ENCODE data around the gene ZNF101.

DNA sequence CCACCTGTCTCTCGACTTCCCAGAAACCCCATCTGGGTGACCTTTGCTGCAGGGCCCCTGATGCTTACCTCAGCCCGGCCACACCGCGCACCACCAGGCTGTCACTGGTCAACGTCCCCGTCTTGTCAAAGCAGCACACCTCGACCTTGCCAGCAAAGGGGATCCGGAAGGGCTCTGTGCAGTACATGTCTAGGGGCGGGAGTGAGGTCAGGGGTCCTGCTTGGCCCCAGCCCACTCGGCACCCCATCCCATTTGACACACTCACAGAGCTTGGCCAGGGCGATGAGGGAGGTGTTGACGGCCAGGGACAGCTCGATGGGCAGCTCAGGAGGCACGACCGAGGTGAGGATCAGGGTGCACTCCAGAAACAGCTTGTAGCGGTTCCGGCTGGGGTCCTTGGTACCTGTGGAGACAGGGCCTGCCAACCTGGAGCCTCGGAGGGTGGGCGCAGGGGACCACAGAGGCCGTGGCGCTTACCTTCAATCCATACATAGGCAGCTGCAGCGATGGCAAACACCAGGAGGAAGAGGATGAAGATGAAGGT, 13.5 kb upstream of the ZNF101 start:
- TF ChIP-seq, protein P1, sequence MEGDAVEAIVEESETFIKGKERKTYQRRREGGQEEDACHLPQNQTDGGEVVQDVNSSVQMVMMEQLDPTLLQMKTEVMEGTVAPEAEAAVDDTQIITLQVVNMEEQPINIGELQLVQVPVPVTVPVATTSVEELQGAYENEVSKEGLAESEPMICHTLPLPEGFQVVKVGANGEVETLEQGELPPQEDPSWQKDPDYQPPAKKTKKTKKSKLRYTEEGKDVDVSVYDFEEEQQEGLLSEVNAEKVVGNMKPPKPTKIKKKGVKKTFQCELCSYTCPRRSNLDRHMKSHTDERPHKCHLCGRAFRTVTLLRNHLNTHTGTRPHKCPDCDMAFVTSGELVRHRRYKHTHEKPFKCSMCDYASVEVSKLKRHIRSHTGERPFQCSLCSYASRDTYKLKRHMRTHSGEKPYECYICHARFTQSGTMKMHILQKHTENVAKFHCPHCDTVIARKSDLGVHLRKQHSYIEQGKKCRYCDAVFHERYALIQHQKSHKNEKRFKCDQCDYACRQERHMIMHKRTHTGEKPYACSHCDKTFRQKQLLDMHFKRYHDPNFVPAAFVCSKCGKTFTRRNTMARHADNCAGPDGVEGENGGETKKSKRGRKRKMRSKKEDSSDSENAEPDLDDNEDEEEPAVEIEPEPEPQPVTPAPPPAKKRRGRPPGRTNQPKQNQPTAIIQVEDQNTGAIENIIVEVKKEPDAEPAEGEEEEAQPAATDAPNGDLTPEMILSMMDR (IDR thresholded peaks at IDR 0.05): no peak
- TF ChIP-seq FOXJ3 (CRISPR knock-in tag; IDR thresholded peaks at IDR 0.05; ENCODE audit: borderline replicate concordance): no peak
- no peak for TF ChIP-seq NR3C1 (CRISPR knock-in tag; conservative IDR thresholded peaks at IDR 0.05; ENCODE audit: low read depth)
- no peak for TF ChIP-seq CBFB (CRISPR knock-in tag; IDR thresholded peaks at IDR 0.05; ENCODE audit: low read depth)
- TF ChIP-seq, protein P2, sequence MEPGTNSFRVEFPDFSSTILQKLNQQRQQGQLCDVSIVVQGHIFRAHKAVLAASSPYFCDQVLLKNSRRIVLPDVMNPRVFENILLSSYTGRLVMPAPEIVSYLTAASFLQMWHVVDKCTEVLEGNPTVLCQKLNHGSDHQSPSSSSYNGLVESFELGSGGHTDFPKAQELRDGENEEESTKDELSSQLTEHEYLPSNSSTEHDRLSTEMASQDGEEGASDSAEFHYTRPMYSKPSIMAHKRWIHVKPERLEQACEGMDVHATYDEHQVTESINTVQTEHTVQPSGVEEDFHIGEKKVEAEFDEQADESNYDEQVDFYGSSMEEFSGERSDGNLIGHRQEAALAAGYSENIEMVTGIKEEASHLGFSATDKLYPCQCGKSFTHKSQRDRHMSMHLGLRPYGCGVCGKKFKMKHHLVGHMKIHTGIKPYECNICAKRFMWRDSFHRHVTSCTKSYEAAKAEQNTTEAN (CRISPR knock-in tag; IDR thresholded peaks at IDR 0.05): no peak
- TF ChIP-seq, protein P3, sequence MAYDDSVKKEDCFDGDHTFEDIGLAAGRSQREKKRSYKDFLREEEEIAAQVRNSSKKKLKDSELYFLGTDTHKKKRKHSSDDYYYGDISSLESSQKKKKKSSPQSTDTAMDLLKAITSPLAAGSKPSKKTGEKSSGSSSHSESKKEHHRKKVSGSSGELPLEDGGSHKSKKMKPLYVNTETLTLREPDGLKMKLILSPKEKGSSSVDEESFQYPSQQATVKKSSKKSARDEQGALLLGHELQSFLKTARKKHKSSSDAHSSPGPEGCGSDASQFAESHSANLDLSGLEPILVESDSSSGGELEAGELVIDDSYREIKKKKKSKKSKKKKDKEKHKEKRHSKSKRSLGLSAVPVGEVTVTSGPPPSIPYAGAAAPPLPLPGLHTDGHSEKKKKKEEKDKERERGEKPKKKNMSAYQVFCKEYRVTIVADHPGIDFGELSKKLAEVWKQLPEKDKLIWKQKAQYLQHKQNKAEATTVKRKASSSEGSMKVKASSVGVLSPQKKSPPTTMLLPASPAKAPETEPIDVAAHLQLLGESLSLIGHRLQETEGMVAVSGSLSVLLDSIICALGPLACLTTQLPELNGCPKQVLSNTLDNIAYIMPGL (CRISPR knock-in tag; IDR thresholded peaks at IDR 0.05): no peak
- TF ChIP-seq, protein P4, sequence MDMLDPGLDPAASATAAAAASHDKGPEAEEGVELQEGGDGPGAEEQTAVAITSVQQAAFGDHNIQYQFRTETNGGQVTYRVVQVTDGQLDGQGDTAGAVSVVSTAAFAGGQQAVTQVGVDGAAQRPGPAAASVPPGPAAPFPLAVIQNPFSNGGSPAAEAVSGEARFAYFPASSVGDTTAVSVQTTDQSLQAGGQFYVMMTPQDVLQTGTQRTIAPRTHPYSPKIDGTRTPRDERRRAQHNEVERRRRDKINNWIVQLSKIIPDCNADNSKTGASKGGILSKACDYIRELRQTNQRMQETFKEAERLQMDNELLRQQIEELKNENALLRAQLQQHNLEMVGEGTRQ (CRISPR knock-in tag; IDR thresholded peaks at IDR 0.05): no peak
- TF ChIP-seq SMAD4 (CRISPR knock-in tag; IDR thresholded peaks at IDR 0.05): no peak
- TF ChIP-seq, protein P5, sequence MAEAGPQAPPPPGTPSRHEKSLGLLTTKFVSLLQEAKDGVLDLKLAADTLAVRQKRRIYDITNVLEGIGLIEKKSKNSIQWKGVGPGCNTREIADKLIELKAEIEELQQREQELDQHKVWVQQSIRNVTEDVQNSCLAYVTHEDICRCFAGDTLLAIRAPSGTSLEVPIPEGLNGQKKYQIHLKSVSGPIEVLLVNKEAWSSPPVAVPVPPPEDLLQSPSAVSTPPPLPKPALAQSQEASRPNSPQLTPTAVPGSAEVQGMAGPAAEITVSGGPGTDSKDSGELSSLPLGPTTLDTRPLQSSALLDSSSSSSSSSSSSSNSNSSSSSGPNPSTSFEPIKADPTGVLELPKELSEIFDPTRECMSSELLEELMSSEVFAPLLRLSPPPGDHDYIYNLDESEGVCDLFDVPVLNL (CRISPR knock-in tag; IDR thresholded peaks at IDR 0.05; ENCODE audit: borderline replicate concordance, low read depth): no peak
- TF ChIP-seq GTF2I (CRISPR knock-in tag; conservative IDR thresholded peaks at IDR 0.05): no peak
- TF ChIP-seq, protein P6, sequence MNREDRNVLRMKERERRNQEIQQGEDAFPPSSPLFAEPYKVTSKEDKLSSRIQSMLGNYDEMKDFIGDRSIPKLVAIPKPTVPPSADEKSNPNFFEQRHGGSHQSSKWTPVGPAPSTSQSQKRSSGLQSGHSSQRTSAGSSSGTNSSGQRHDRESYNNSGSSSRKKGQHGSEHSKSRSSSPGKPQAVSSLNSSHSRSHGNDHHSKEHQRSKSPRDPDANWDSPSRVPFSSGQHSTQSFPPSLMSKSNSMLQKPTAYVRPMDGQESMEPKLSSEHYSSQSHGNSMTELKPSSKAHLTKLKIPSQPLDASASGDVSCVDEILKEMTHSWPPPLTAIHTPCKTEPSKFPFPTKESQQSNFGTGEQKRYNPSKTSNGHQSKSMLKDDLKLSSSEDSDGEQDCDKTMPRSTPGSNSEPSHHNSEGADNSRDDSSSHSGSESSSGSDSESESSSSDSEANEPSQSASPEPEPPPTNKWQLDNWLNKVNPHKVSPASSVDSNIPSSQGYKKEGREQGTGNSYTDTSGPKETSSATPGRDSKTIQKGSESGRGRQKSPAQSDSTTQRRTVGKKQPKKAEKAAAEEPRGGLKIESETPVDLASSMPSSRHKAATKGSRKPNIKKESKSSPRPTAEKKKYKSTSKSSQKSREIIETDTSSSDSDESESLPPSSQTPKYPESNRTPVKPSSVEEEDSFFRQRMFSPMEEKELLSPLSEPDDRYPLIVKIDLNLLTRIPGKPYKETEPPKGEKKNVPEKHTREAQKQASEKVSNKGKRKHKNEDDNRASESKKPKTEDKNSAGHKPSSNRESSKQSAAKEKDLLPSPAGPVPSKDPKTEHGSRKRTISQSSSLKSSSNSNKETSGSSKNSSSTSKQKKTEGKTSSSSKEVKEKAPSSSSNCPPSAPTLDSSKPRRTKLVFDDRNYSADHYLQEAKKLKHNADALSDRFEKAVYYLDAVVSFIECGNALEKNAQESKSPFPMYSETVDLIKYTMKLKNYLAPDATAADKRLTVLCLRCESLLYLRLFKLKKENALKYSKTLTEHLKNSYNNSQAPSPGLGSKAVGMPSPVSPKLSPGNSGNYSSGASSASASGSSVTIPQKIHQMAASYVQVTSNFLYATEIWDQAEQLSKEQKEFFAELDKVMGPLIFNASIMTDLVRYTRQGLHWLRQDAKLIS (CRISPR knock-in tag; IDR thresholded peaks at IDR 0.05; ENCODE audit: borderline replicate concordance): no peak
- TF ChIP-seq IRF2 (CRISPR knock-in tag; IDR thresholded peaks at IDR 0.05; ENCODE audit: borderline replicate concordance, low read depth): no peak
